Measurements from ENCODE around the gene TNFRSF21.
"Not testable (repeated sequence)": the region's sequence is repeated elsewhere in the genome, so short reads cannot be mapped to it uniquely, and the experiment has no call there.

Gene TNFRSF21

GRCh38 chr6:47283993-47284392, 25.7 kb downstream of the TNFRSF21 start:
- no peak for DNase-seq

GRCh38 chr6:47278545-47278944, 31.2 kb downstream of the TNFRSF21 start:
- no peak for DNase-seq

GRCh38 chr6:47277702-47278101, 32.0 kb downstream of the TNFRSF21 start:
- no peak for DNase-seq

- DNase-seq, result no peak
Measured at GRCh38 chr6:47276377-47276776, 33.3 kb downstream of the TNFRSF21 start.

GRCh38 chr6:47275640-47276039, 34.1 kb downstream of the TNFRSF21 start:
- DNase-seq, result no peak

GRCh38 chr6:47275132-47275531, 34.6 kb downstream of the TNFRSF21 start:
- DNase-seq, result not testable (repeated sequence)

- no peak for DNase-seq
Measured at GRCh38 chr6:47268572-47269187, 41.0 kb downstream of the TNFRSF21 start.

- no peak for DNase-seq
Measured at GRCh38 chr6:47267301-47267700, 42.4 kb downstream of the TNFRSF21 start.

- DNase-seq, result no peak
Measured at GRCh38 chr6:47265971-47266370, 43.7 kb downstream of the TNFRSF21 start.

- no peak for DNase-seq
Measured at GRCh38 chr6:47264775-47265184, 44.9 kb downstream of the TNFRSF21 start.

GRCh38 chr6:47263268-47263667, 46.4 kb downstream of the TNFRSF21 start:
- DNase-seq, result no peak

- no peak for DNase-seq
Measured at GRCh38 chr6:47262231-47262630, 47.5 kb downstream of the TNFRSF21 start.

- no peak for DNase-seq
Measured at GRCh38 chr6:47261191-47261590, 48.5 kb downstream of the TNFRSF21 start.

- no peak for DNase-seq
Measured at GRCh38 chr6:47260021-47260420, 49.7 kb downstream of the TNFRSF21 start.

- DNase-seq, result no peak
Measured at GRCh38 chr6:47258724-47259347, 50.9 kb downstream of the TNFRSF21 start.

GRCh38 chr6:47256981-47257730, 52.5 kb downstream of the TNFRSF21 start:
- DNase-seq, result no peak

GRCh38 chr6:47256361-47256760, 53.3 kb downstream of the TNFRSF21 start:
- no peak for DNase-seq

GRCh38 chr6:47254906-47255305, 54.8 kb downstream of the TNFRSF21 start:
- DNase-seq, result no peak

GRCh38 chr6:47254051-47254450, 55.7 kb downstream of the TNFRSF21 start:
- no peak for DNase-seq

- DNase-seq, result no peak
Measured at GRCh38 chr6:47253136-47253535, 56.6 kb downstream of the TNFRSF21 start.

GRCh38 chr6:47252633-47253032, 57.1 kb downstream of the TNFRSF21 start:
- no peak for DNase-seq

GRCh38 chr6:47251396-47251795, 58.3 kb downstream of the TNFRSF21 start:
- no peak for DNase-seq

- DNase-seq, result no peak
Measured at GRCh38 chr6:47250302-47250701, 59.4 kb downstream of the TNFRSF21 start.

GRCh38 chr6:47248446-47248845, 61.3 kb downstream of the TNFRSF21 start:
- DNase-seq, result no peak

All from NCI-H2081 treated with DMSO at 0.1 percent for 48 hours (cell line).